ENCODE results near the gene ZAR1. TPM values are rescaled to one million over a fixed set of nuclear protein-coding genes. Genes with fewer than 3 reads are reported as not detected.

The ZAR1 gene
- total RNA-seq, 1 donor from 2014 or later = not detected

DNA sequence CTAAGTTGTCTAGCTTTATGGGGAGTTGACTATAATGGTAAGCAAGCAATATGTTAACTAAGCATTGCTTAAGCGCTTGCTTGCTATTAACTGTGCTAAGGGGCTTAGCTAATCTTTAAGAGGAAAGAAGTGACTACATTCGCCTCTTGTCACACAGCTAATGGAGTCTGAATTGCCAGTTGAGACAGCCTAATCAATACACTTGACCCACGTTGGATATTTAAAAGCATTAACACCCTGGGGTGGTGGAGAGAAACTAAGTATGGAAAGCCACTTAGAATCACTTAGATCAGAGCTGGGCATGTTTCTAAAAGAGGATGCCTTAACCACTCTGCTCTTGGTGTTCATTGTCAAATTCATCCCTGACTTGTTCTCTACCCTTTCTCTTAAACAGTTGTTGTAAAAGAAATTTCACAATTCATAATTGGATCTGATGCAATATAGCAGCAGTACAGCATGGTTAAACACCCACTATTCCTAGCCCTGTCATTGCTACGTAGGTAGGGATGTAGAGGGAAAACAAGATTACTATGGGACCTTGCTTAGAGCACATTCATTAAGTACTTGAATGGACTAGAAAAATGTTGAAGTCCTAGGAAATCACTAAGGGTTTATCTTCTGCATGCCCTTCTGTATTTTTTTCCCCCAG lies 3.5 kb downstream of the ZAR1 start:
- no peak for TF ChIP-seq EZH2 (IDR thresholded peaks at IDR 0.05; ENCODE audit: insufficient read depth, low read length)
- TF ChIP-seq, protein P1, sequence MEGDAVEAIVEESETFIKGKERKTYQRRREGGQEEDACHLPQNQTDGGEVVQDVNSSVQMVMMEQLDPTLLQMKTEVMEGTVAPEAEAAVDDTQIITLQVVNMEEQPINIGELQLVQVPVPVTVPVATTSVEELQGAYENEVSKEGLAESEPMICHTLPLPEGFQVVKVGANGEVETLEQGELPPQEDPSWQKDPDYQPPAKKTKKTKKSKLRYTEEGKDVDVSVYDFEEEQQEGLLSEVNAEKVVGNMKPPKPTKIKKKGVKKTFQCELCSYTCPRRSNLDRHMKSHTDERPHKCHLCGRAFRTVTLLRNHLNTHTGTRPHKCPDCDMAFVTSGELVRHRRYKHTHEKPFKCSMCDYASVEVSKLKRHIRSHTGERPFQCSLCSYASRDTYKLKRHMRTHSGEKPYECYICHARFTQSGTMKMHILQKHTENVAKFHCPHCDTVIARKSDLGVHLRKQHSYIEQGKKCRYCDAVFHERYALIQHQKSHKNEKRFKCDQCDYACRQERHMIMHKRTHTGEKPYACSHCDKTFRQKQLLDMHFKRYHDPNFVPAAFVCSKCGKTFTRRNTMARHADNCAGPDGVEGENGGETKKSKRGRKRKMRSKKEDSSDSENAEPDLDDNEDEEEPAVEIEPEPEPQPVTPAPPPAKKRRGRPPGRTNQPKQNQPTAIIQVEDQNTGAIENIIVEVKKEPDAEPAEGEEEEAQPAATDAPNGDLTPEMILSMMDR (IDR thresholded peaks at IDR 0.05; ENCODE audit: insufficient read depth, low read depth, low read length) = no peak
- Mint-ChIP-seq H3K36me3 (ENCODE audit: low read depth, unreplicated experiment) (peaks cover 10% of the 10 kb centered on the region), H3K27ac (ENCODE audit: unreplicated experiment) (no peak overlapping the region), H3K4me1 (ENCODE audit: low read depth, unreplicated experiment) (no peaks in the 10 kb centered on the region), H3K27me3 (ENCODE audit: low read depth, unreplicated experiment) (peaks cover 35% of the 10 kb centered on the region), H3K9me3 (ENCODE audit: unreplicated experiment) (peaks cover 4% of the 10 kb centered on the region), H3K4me3 (ENCODE audit: unreplicated experiment) (no peak overlapping the region)
- H3K9ac ChIP-seq (ENCODE audit: low read length) = no peak overlapping the region
- H3K4me1 ChIP-seq (ENCODE audit: insufficient read depth, low read length) = peaks cover 3% of the 10 kb centered on the region
- DNase-seq (ENCODE audit: low read depth) = no peak
- peaks cover 2% of the 10 kb centered on the region for H3K36me3 ChIP-seq (ENCODE audit: insufficient read depth, low read length)
- H2AFZ ChIP-seq (ENCODE audit: low read depth, low read length) = no peak overlapping the region
- H3K27me3 ChIP-seq (ENCODE audit: insufficient read depth, low read length) = peaks cover 37% of the 10 kb centered on the region
- no peaks in the 10 kb centered on the region for H3K79me2 ChIP-seq (ENCODE audit: insufficient read depth, low read length)
- H3K27ac ChIP-seq (ENCODE audit: low read depth, low read length) = no peak overlapping the region
- no peak for FAIRE-seq
- peaks cover 5% of the 10 kb centered on the region for H4K20me1 ChIP-seq (ENCODE audit: insufficient read depth, low read length)
- no peaks in the 10 kb centered on the region for H3K9me3 ChIP-seq (ENCODE audit: insufficient read depth, low read depth, low read length)
- no peak overlapping the region for H3K4me3 ChIP-seq (ENCODE audit: insufficient read depth, low read depth, low read length)
- no peak overlapping the region for H3K4me2 ChIP-seq (ENCODE audit: low read length)

DNA sequence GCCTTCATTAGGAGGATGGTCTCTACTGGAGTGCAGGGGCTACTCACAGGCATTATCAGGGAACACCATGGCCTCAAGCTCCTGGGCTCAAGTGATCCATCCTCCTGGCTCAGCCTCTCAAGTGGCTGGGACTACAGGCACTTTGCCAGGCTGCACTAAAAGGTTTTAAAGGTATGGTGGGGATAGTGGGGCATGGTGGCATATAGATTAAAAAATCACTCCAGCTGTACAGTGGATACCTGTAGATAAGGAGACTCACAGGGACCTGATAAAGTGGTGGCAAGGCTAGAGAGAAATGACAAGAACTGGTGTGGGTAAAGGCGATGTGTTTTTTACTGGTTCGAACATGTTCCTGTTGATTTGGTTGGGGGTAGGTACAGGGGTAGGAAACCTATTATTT lies 5.9 kb downstream of the ZAR1 start:
- DNase-seq (ENCODE audit: low read depth) (no peak), FAIRE-seq (no peak)
- no peak overlapping the region for H3K4me3 Mint-ChIP-seq (ENCODE audit: unreplicated experiment)
- H3K9me3 ChIP-seq (ENCODE audit: insufficient read depth, low read depth, low read length) = no peaks in the 10 kb centered on the region
- TF ChIP-seq, protein P1 (IDR thresholded peaks at IDR 0.05; ENCODE audit: insufficient read depth, low read depth, low read length) = no peak
- no peak for TF ChIP-seq EZH2 (IDR thresholded peaks at IDR 0.05; ENCODE audit: insufficient read depth, low read length)
- H3K4me2 ChIP-seq (ENCODE audit: low read length) = no peak overlapping the region
- H4K20me1 ChIP-seq (ENCODE audit: insufficient read depth, low read length) = peaks cover 5% of the 10 kb centered on the region
- no peaks in the 10 kb centered on the region for H3K4me1 Mint-ChIP-seq (ENCODE audit: low read depth, unreplicated experiment)
- H3K4me1 ChIP-seq (ENCODE audit: insufficient read depth, low read length) = no peaks in the 10 kb centered on the region
- H3K79me2 ChIP-seq (ENCODE audit: insufficient read depth, low read length) = no peaks in the 10 kb centered on the region
- peaks cover 15% of the 10 kb centered on the region for H3K27me3 ChIP-seq (ENCODE audit: insufficient read depth, low read length)
- no peak overlapping the region for H3K27ac Mint-ChIP-seq (ENCODE audit: unreplicated experiment)
- peaks cover 11% of the 10 kb centered on the region for H3K36me3 ChIP-seq (ENCODE audit: insufficient read depth, low read length)
- H3K4me3 ChIP-seq (ENCODE audit: insufficient read depth, low read depth, low read length) = no peak overlapping the region
- peaks cover 21% of the 10 kb centered on the region for H3K27me3 Mint-ChIP-seq (ENCODE audit: low read depth, unreplicated experiment)
- H3K9me3 Mint-ChIP-seq (ENCODE audit: unreplicated experiment) = peaks cover 4% of the 10 kb centered on the region
- peaks cover 9% of the 10 kb centered on the region for H3K36me3 Mint-ChIP-seq (ENCODE audit: low read depth, unreplicated experiment)
- H3K27ac ChIP-seq (ENCODE audit: low read depth, low read length) = no peak overlapping the region
- H3K9ac ChIP-seq (ENCODE audit: low read length) = no peak overlapping the region
- no peak overlapping the region for H2AFZ ChIP-seq (ENCODE audit: low read depth, low read length)

- H3K4me1 Mint-ChIP-seq (ENCODE audit: low read depth, unreplicated experiment) = no peaks in the 10 kb centered on the region
- peaks cover 4% of the 10 kb centered on the region for H3K27me3 Mint-ChIP-seq (ENCODE audit: low read depth, unreplicated experiment)
- Histone ChIP-seq H3K27me3 (ENCODE audit: insufficient read depth, low read length) (no peaks in the 10 kb centered on the region), H3K9me3 (ENCODE audit: insufficient read depth, low read depth, low read length) (no peaks in the 10 kb centered on the region), H3K9ac (ENCODE audit: low read length) (no peak overlapping the region), H3K79me2 (ENCODE audit: insufficient read depth, low read length) (no peaks in the 10 kb centered on the region), H3K36me3 (ENCODE audit: insufficient read depth, low read length) (peaks cover 11% of the 10 kb centered on the region), H2AFZ (ENCODE audit: low read depth, low read length) (no peak overlapping the region), H4K20me1 (ENCODE audit: insufficient read depth, low read length) (peaks cover 5% of the 10 kb centered on the region), H3K4me1 (ENCODE audit: insufficient read depth, low read length) (no peaks in the 10 kb centered on the region), H3K27ac (ENCODE audit: low read depth, low read length) (no peak overlapping the region), H3K4me2 (ENCODE audit: low read length) (no peak overlapping the region), H3K4me3 (ENCODE audit: insufficient read depth, low read depth, low read length) (no peak overlapping the region)
- TF ChIP-seq, protein P1 (IDR thresholded peaks at IDR 0.05; ENCODE audit: insufficient read depth, low read depth, low read length) = no peak
- no peak for TF ChIP-seq EZH2 (IDR thresholded peaks at IDR 0.05; ENCODE audit: insufficient read depth, low read length)
- H3K27ac Mint-ChIP-seq (ENCODE audit: unreplicated experiment) = no peak overlapping the region
- no peak for FAIRE-seq
- H3K36me3 Mint-ChIP-seq (ENCODE audit: low read depth, unreplicated experiment) = peaks cover 6% of the 10 kb centered on the region
- no peak for DNase-seq (ENCODE audit: low read depth)
- H3K4me3 Mint-ChIP-seq (ENCODE audit: unreplicated experiment) = no peak overlapping the region
- no peaks in the 10 kb centered on the region for H3K9me3 Mint-ChIP-seq (ENCODE audit: unreplicated experiment)
Measured at GRCh38 chr4:48498895-48499294, 8.8 kb downstream of the ZAR1 start.

All from astrocyte (in vitro differentiated cells and primary cell).